GM06990 (cell line): ENCODE results near the gene ACP4.

ENCODE experiments used
- DNase-seq: peaks from one replicate; pipeline ENCODE4 v3.0.0-alpha.2; 2011; ENCODE audit not compliant: insufficient read length; ENCODE audit errors: extremely low read depth
- H3K27me3 ChIP-seq: replicated peaks from 2 replicates; pipeline ENCODE4 v1.6.0; 2011; ENCODE audit warnings: low read length; ENCODE audit not compliant: control insufficient read depth, insufficient read depth
- H3K36me3 ChIP-seq: 2 replicates; pipeline ENCODE4 v1.5.1; 2011; ENCODE audit warnings: low read length; ENCODE audit not compliant: control insufficient read depth, insufficient read depth
- H3K4me3 ChIP-seq: replicated peaks from 2 replicates; pipeline ENCODE4 v1.5.1; 2011; ENCODE audit warnings: low read depth, mild to moderate bottlenecking, control low read depth, low read length
- TF ChIP-seq, protein P1 (sequence below): IDR thresholded peaks from 2 replicates; pipeline ENCODE4 v1.5.1; 2011; ENCODE audit warnings: low read length, control low read depth, mild to moderate bottlenecking, inconsistent platforms; ENCODE audit not compliant: insufficient read depth, poor library complexity, severe bottlenecking

Gene ACP4

DNA sequence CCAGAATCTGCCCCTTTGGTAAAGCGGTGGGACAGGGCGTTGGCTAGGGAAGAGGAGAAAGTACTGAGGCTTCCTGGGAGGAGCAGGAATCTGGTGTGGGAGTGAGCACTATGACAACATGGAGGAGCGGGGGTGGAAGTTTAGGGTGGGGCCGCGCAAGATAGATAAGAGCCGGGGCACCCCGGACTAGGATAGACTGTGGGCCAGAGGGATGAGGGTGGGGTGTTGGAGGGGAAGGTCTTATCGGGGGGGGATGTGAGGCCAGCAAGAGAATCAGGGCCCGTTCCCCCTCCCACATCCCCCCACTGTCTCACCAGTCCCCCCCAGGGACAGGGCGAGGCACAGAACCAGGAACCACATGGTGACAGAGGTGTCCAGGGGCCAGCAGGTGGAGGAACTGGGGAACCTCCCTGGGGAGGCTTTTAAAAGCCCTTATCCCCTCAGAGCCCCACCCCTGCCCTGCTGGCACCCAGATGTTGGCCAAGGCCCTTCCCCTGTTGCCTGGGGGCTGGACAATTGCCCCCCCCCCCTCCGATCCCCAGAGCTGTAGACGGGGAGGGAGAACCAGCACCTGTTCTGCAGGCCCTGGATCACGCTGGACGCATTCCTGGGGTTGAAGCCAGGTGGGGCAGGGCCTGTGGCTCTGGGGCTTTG, 33.3 kb downstream of the ACP4 start, which contains the start of gene KLK1:
TSS of gene KLK1 (minus strand) at position 399 of the 654 bp plus-strand sequence. CDS start at position 360, 39 bp downstream.
- Histone ChIP-seq H3K27me3 (no peaks in the 10 kb centered on the region), H3K4me3 (no peak within 1 kb of the TSS), H3K36me3 (no peaks in the 10 kb centered on the region)
- TF ChIP-seq, protein P1, sequence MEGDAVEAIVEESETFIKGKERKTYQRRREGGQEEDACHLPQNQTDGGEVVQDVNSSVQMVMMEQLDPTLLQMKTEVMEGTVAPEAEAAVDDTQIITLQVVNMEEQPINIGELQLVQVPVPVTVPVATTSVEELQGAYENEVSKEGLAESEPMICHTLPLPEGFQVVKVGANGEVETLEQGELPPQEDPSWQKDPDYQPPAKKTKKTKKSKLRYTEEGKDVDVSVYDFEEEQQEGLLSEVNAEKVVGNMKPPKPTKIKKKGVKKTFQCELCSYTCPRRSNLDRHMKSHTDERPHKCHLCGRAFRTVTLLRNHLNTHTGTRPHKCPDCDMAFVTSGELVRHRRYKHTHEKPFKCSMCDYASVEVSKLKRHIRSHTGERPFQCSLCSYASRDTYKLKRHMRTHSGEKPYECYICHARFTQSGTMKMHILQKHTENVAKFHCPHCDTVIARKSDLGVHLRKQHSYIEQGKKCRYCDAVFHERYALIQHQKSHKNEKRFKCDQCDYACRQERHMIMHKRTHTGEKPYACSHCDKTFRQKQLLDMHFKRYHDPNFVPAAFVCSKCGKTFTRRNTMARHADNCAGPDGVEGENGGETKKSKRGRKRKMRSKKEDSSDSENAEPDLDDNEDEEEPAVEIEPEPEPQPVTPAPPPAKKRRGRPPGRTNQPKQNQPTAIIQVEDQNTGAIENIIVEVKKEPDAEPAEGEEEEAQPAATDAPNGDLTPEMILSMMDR = no peak
- DNase-seq = no peak

DNA sequence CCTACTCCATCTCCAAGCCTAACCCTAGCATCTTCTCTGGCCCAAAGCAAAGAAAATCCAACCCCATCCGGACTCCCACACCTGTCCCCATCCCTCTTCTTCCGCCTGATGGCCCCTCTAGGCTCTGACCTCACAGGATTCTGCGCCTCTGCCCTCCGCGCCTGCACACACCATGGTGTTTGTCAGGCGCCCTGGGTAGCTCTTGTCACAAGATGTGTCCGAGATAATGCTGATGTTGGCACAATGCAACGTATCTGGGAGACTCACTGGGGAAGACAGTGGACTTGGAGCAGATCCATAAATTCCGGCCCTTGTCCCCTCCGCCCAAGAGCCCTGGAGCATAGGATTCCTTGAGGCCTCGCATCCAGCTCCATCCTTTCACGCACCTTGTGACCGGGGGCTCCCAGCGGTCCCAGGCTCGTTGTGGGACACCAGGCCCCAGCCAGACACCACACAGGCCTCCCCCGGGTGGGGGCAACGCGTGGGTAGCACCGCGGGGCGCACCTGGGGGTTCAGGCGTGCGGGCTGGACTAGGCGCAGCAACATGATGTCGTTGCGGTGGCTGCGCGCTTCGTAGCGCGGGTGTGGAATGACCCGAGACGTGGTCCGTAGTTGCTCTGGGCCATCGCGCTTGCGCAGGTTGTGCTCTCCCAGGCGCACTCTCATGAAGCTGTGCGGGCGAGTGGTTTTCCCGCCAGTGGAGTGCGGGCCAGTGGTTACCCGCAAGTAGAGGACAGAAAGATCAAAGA, 36.5 kb downstream of the ACP4 start:
- Histone ChIP-seq H3K27me3 (no peaks in the 10 kb centered on the region), H3K36me3 (no peaks in the 10 kb centered on the region), H3K4me3 (no peak overlapping the region)
- DNase-seq = no peak
- TF ChIP-seq, protein P1 = no peak

DNA sequence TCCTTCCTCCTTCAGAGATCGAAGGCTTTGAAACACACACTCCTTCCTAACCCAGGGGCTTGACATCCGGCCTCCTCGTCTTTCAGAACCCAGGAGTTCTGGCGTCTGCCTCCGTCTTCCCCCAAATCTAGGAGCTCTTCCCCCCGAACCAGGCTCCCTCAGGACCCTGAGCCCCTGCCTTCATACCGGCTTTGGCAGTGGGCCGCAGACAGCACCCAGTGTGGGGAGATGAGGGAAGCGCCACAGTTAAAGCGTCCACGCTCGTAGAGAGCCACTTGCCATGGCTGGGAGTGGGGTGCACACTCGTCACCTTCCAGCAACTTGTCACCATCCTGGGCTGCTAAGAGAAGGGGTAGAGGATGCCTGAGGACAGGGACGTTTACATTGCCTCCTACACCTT, 37.3 kb downstream of the ACP4 start:
- Histone ChIP-seq H3K27me3 (no peaks in the 10 kb centered on the region), H3K4me3 (no peak overlapping the region), H3K36me3 (no peaks in the 10 kb centered on the region)
- DNase-seq = no peak
- TF ChIP-seq, protein P1 = no peak

DNA sequence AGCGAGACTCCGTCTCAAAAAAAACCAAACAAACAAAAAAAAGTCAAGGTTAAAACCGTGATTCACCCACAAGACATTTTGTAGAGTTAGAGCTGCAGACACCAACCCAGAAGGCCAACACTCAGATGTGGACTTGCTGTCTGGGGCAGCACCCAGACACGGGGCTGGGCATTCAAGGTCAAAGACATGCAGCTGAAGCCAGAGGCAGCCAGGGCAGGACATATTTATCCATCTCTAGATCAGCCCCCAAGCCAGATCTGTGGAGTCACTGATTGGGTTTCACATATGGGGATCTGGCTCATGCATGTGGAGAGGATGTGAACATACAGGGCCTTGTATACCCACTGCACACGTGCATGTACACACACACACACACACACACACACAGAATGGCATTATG, 39.6 kb downstream of the ACP4 start:
- no peak for DNase-seq
- TF ChIP-seq, protein P1 = no peak
- no peaks in the 10 kb centered on the region for H3K27me3 ChIP-seq
- no peaks in the 10 kb centered on the region for H3K36me3 ChIP-seq
- no peak overlapping the region for H3K4me3 ChIP-seq

DNA sequence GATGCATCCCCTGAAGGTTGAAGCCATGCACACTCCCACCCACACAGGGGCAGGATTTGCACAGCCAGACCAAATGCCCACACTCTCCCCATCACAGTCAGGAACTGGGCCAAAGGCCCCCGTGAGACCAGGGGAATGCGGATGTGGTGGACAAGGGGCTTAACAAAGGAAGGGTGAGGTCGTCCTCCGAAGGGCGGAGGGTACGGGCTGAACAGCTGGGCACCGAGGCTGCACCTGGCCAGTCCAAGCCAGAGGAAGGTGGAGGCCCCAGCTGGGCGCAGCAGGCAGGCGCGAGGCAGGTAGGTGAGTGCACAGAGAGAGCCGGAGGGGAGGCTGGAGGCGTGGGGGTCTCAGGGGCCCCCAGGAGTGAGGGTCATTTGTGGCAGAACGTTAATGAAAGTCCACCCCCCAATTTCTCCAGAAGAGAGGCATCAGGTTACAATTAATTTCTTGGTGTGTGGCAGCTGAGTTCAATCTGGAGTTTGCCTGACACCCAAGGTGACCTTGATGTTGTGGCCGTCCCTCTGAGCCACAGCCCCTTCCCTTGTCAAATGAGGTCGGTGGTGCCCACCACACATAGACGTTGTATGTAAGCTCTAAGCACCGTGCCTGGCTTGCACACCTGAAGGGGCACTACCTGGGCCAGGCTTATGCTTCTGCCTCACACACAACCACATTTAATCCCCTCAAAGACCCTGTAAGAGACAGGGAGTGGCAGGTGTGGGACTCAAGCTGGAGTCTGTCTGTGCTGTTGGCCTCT, 40.2 kb downstream of the ACP4 start:
- TF ChIP-seq, protein P1 = no peak
- no peaks in the 10 kb centered on the region for H3K36me3 ChIP-seq
- no peaks in the 10 kb centered on the region for H3K27me3 ChIP-seq
- no peak overlapping the region for H3K4me3 ChIP-seq
- DNase-seq = no peak
